8988T (cell line): Measurements from ENCODE around the gene ACACB.

Source experiments
- DNase-seq: peaks from one replicate; pipeline ENCODE4 v3.0.0; 2011

The ACACB gene

GRCh38 chr12:109222496-109222895 is 106.1 kb downstream of the ACACB start:
- no peak for DNase-seq

GRCh38 chr12:109223211-109223610 is 106.8 kb downstream of the ACACB start:
- DNase-seq: no peak

GRCh38 chr12:109223868-109224267 is 107.5 kb downstream of the ACACB start:
- DNase-seq: no peak

- no peak for DNase-seq
These were observed 112.3 kb downstream of the ACACB start for GRCh38 chr12:109228664-109229063.

GRCh38 chr12:109230193-109230592 is 113.8 kb downstream of the ACACB start:
- no peak for DNase-seq

GRCh38 chr12:109232731-109233130 is 116.3 kb downstream of the ACACB start:
- no peak for DNase-seq

- no peak for DNase-seq
These were observed 117.6 kb downstream of the ACACB start for GRCh38 chr12:109234012-109234411.

- DNase-seq: no peak
These were observed 119.9 kb downstream of the ACACB start for GRCh38 chr12:109236257-109236656.

GRCh38 chr12:109239179-109239578 is 122.8 kb downstream of the ACACB start:
- DNase-seq: no peak

- DNase-seq: no peak
These were observed 123.3 kb downstream of the ACACB start for GRCh38 chr12:109239691-109240090.

GRCh38 chr12:109240365-109240764 is 124.0 kb downstream of the ACACB start:
- no peak for DNase-seq

- DNase-seq: no peak
These were observed 125.5 kb downstream of the ACACB start for GRCh38 chr12:109241936-109242335.

GRCh38 chr12:109244073-109244472 is 127.7 kb downstream of the ACACB start:
- no peak for DNase-seq

GRCh38 chr12:109246221-109246620 is 129.8 kb downstream of the ACACB start:
- DNase-seq: no peak

- no peak for DNase-seq
These were observed 131.7 kb downstream of the ACACB start for GRCh38 chr12:109247831-109248654.

- DNase-seq: no peak
These were observed 134.1 kb downstream of the ACACB start for GRCh38 chr12:109250523-109250922.

GRCh38 chr12:109252799-109253198 is 136.4 kb downstream of the ACACB start:
- no peak for DNase-seq

GRCh38 chr12:109253913-109254544 is 137.6 kb downstream of the ACACB start:
- no peak for DNase-seq

GRCh38 chr12:109255377-109255776 is 139.0 kb downstream of the ACACB start:
- no peak for DNase-seq

GRCh38 chr12:109256011-109256410 is 139.6 kb downstream of the ACACB start:
- DNase-seq: no peak

GRCh38 chr12:109258201-109258600 is 141.8 kb downstream of the ACACB start:
- no peak for DNase-seq

GRCh38 chr12:109258607-109259544 is 142.5 kb downstream of the ACACB start:
- DNase-seq: no peak

- DNase-seq: no peak
These were observed 143.1 kb downstream of the ACACB start for GRCh38 chr12:109259545-109259895.
